Measurements from ENCODE around the gene CCN6. TPM values are rescaled to one million over a fixed set of nuclear protein-coding genes. Genes with fewer than 3 reads are reported as not detected.
"Not testable (repeated sequence)": the region's sequence is repeated elsewhere in the genome, so short reads cannot be mapped to it uniquely, and the experiment has no call there.

Gene CCN6
- total RNA-seq, 4 donors from 2014 or later, result 0.25 to 7.6 (median 1.0) TPM; not detected in 1

DNA sequence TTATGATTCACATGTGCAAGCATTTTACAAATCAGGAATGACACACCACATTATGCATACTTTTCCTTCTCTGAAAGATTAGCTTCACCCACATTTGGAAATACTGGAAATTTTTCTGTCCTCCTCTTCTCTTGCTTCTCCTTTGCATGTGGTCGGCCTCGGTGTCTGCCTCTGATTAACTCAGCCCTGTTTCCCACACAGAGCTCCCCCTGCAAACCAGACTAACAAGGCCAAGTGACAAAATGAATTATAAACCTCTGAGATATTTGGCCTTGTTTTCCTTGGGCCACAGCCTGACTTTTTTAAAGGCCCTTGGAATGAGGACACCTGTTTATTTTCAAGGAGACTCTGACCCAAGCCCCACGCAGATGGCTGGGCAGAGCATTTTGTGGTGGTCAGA is 9.0 kb upstream of the CCN6 start:
- no peak for DNase-seq (ENCODE audit: low spot score in 2 of 2)
- no peaks in the 10 kb centered on the region for H3K36me3 ChIP-seq
- no peaks in the 10 kb centered on the region for H3K9me3 ChIP-seq
- TF ChIP-seq POLR2A (IDR thresholded peaks at IDR 0.05), result no peak
- TF ChIP-seq EP300 (IDR thresholded peaks at IDR 0.05), result no peak
- TF ChIP-seq POLR2AphosphoS5 (IDR thresholded peaks at IDR 0.05), result no peak
- TF ChIP-seq CTCF (IDR thresholded peaks at IDR 0.05), result no peak
- no peaks in the 10 kb centered on the region for H3K27me3 ChIP-seq
- WGBS, result 63% methylated on average over 3 of the region's 3 CpGs
- H3K27ac ChIP-seq, result no peak overlapping the region
- H3K4me1 ChIP-seq, result peaks cover 24% of the 10 kb centered on the region
- H3K4me3 ChIP-seq, result no peak overlapping the region

GRCh38 chr6:112047523-112047922 is 6.4 kb upstream of the CCN6 start:
- H3K4me3 ChIP-seq; H3K27ac ChIP-seq; H3K27me3 ChIP-seq; H3K36me3 ChIP-seq; H3K9me3 ChIP-seq; DNase-seq (ENCODE audit: low spot score in 2 of 2): not testable (repeated sequence)
- WGBS, result 90% methylated on average over 17 of the region's 25 CpGs
- peaks cover 11% of the 10 kb centered on the region for H3K4me1 ChIP-seq

DNA sequence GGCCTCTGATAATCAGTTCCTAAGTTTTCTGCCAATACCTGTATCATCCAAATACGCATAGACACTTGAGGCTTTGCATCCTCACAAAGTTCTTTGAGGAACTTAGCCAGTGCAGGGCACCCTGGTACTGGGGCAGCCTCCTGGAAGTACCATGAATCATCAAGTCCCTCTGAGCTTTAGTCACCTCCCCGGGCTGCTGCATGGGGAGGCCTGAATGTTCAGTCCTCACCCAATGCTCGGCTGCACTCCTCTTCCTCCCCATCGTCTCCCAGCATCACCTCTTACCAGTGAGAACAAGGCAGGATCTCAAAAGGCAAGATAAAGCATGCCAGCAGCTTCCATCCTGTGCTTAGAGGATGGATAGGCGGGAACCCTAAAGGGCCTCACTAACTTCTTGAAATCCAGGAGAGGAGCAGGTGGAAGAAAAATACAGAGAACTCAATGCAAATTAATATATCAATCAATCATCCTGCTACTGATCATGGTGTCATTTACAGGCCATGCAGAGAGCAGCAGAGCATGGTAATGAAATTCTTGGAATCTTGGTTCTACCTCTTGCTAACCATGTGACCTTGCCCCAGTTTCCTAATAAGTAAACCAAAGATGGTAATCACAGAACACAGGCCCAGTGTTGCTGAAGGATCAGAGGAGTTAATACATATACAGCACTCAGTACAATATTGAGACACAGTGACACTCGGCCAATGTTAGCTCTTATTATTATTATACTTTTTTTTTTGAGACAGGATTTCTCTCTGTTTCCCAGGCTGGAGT is 4.7 kb upstream of the CCN6 start:
- DNase-seq (ENCODE audit: low spot score in 2 of 2), result no peak
- WGBS, result 84% methylated on average over 6 of the region's 6 CpGs

GRCh38 chr6:112049996-112050395 is 3.9 kb upstream of the CCN6 start:
- no peak overlapping the region for H3K27ac ChIP-seq
- no peaks in the 10 kb centered on the region for H3K27me3 ChIP-seq
- H3K4me1 ChIP-seq, result no peaks in the 10 kb centered on the region
- H3K4me3 ChIP-seq, result no peak overlapping the region
- TF ChIP-seq CTCF (IDR thresholded peaks at IDR 0.05) (no peak), POLR2AphosphoS5 (IDR thresholded peaks at IDR 0.05) (no peak), EP300 (IDR thresholded peaks at IDR 0.05) (no peak), POLR2A (IDR thresholded peaks at IDR 0.05) (no peak)
- H3K9me3 ChIP-seq, result no peaks in the 10 kb centered on the region
- H3K36me3 ChIP-seq, result no peaks in the 10 kb centered on the region
- 92% methylated on average over 7 of the region's 7 CpGs for WGBS
- no peak for DNase-seq (ENCODE audit: low spot score in 2 of 2)

More for the DNA sequence above, 4.7 kb upstream of the CCN6 start:
- Histone ChIP-seq H3K9me3 (no peaks in the 10 kb centered on the region), H3K4me3 (no peak overlapping the region), H3K36me3 (no peaks in the 10 kb centered on the region), H3K27me3 (no peaks in the 10 kb centered on the region), H3K4me1 (peaks cover 2% of the 10 kb centered on the region), H3K27ac (no peak overlapping the region)
- TF ChIP-seq POLR2AphosphoS5 (IDR thresholded peaks at IDR 0.05) (no peak), POLR2A (IDR thresholded peaks at IDR 0.05) (no peak), CTCF (IDR thresholded peaks at IDR 0.05) (no peak), EP300 (IDR thresholded peaks at IDR 0.05) (no peak)

DNA sequence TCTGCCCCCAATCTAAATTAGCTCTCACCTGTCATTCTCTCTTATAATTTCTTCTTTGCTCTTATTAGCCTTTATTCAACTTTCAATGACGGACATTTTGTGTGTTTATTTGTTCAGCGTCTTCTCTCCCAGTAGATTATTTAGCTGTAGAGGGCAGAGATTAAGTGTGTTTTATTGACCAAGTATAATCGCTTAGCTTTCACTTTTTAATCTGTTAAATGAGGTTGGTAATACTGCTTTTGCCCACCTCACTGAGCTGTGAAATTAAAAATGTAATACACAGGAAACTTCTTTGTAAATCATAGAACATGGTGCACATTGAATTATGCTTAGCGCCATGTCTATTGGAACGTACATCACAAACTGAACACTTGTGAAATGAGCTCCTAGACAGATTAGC is 3.5 kb upstream of the CCN6 start:
- no peaks in the 10 kb centered on the region for H3K27me3 ChIP-seq
- H3K27ac ChIP-seq, result no peak overlapping the region
- H3K36me3 ChIP-seq, result no peaks in the 10 kb centered on the region
- H3K4me1 ChIP-seq, result no peaks in the 10 kb centered on the region
- no peaks in the 10 kb centered on the region for H3K9me3 ChIP-seq
- no peak overlapping the region for H3K4me3 ChIP-seq
- no peak for TF ChIP-seq EP300 (IDR thresholded peaks at IDR 0.05)
- no peak for TF ChIP-seq POLR2AphosphoS5 (IDR thresholded peaks at IDR 0.05)
- no peak for TF ChIP-seq CTCF (IDR thresholded peaks at IDR 0.05)
- TF ChIP-seq POLR2A (IDR thresholded peaks at IDR 0.05), result no peak
- 95% methylated on average over 5 of the region's 5 CpGs for WGBS
- no peak for DNase-seq (ENCODE audit: low spot score in 2 of 2)

DNA sequence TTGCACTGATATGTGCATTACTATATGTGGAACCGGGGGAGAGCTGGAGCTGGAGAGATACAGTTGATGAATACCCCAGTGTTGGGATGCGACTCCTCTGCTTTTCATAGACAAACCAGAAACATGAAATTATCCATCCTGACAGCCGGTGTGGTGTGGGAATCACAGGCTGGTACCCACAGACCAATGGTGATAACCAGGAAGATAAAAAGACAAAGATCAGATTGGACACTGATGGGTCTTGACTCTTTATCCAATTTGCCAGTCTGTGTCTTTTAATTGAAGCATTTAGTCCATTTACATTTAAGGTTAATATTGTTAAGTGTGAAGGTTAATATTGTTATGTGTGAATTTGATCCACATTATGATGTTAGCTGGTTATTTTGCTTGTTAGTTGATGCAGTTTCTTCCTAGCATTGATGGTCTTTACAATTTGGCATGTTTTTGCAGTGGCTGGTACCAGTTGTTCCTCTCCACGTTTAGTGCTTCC is 2.6 kb upstream of the CCN6 start:
- not testable (repeated sequence) for DNase-seq (ENCODE audit: low spot score in 2 of 2); H3K27ac ChIP-seq; H3K4me1 ChIP-seq; H3K36me3 ChIP-seq; H3K4me3 ChIP-seq; H3K27me3 ChIP-seq; H3K9me3 ChIP-seq
- 86% methylated on average over 4 of the region's 4 CpGs for WGBS

Measured in suprapubic skin (tissue), 4 donors.